Ovary (tissue), 9 donors: ENCODE results near the gene PDIA3. TPM values are rescaled to one million over a fixed set of nuclear protein-coding genes. Genes with fewer than 3 reads are reported as not detected.
A peak's percentile ranks its signal among the peaks of the same experiment; 100 is the strongest.

Experiments
- DNase-seq, 5 donors: peaks; one replicate each; pipeline ENCODE4 v3.0.0-alpha.2; 2019 to 2020
- H3K27ac ChIP-seq, 2 donors: fragments of 200-600 bp; one replicate each; pipeline versions ENCODE4 v1.5.1 to v1.8.0; 2019 to 2022
- H3K27me3 ChIP-seq: fragments of 200-600 bp; one replicate; pipeline ENCODE4 v1.8.0; 2022
- H3K36me3 ChIP-seq: fragments of 200-600 bp; sonication (generic); one replicate; pipeline ENCODE4 v1.5.1; 2019
- H3K4me1 ChIP-seq: one replicate; pipeline ENCODE4 v1.8.1; 2013; ENCODE audit warnings: mild to moderate bottlenecking, moderate library complexity; ENCODE audit not compliant: insufficient read depth
- H3K4me3 ChIP-seq: fragments of 200-600 bp; sonication (generic); one replicate; pipeline ENCODE4 v1.5.1; 2017
- H3K9me3 ChIP-seq, 2 donors: fragments of 200-600 bp in 1 of 2; sonication (generic) in 1 of 2; one replicate each; pipeline versions ENCODE4 v1.5.1 to v1.8.1; 2013 to 2019; ENCODE audit warnings: mild to moderate bottlenecking in 1 of 2, moderate library complexity in 1 of 2
- EP300 ChIP-seq: sonication (generic); formaldehyde crosslinking; IDR thresholded peaks from one replicate; pipeline ENCODE4 v1.6.1; 2017; ENCODE audit warnings: antibody characterized with exemption
- POLR2A ChIP-seq: fragments of 450-650 bp; IDR thresholded peaks from one replicate; pipeline ENCODE4 v1.6.1; 2017; ENCODE audit warnings: antibody characterized with exemption, mild to moderate bottlenecking, moderate library complexity
- WGBS, 3 donors: extraction: QIAGEN DNeasy Blood & Tissue Kit in 1 of 3; methylation state at CpG; one replicate each; pipeline versions ENCODE4 v1.1.5 to v1.1.7; 2013 to 2017; 5-methylcytosine and 5-hydroxymethylcytosine counted together
- intact Hi-C, 4 donors: fragments of 100-400 bp; cut with DNase I; formaldehyde crosslinking; loops; one replicate each; pipeline versions ENCODE4 v1.11.0 to v1.15.1; 2022 to 2023
- polyA plus RNA-seq, 2 donors: library from polyadenylated mRNA; stranded (reverse); fragments of 200-250 nt in 1 of 2; fragments of 350-450 nt in 1 of 2; fragmentation: Illumina TruSeq in 1 of 2; extraction: RNeasy Lipid Tissue Mini Kit (QIAGEN cat#74804) in 1 of 2; gene quantifications; one replicate each; pipeline ENCODE4 v1.2.3, GENCODE V29; 2013 to 2014
- total RNA-seq, 7 donors: library from RNA; depleted of rRNA in 2 of 7; stranded (reverse); fragments of >200 nt in 2 of 7; fragmentation: NEBNext Ultra II Directional in 3 of 7; extraction: Animal tissue kit (Norgen Biotek cat#: 25700) in 3 of 7; gene quantifications; one replicate each; pipeline versions ENCODE4 v1.1.0 to v1.2.4, GENCODE V29; 2016 to 2023
- TF ChIP-seq, protein P1 (sequence below), 3 donors: fragments of 450-650 bp in 2 of 3; fragments of 200-600 bp in 1 of 3; IDR thresholded peaks; one replicate each; pipeline versions ENCODE4 v1.5.1 to v1.8.0; 2016 to 2022; ENCODE audit warnings: antibody characterized with exemption in 3 of 3, mild to moderate bottlenecking in 1 of 3
- donor health status: DM: no; HTN: no; CAD: no; lungs with moderate emphysema.
- donor health status: DM: no; HTN: no; CAD: no.
- donor health status: Bipolar disorder and iron deficiency.
- donor health status: DM: yes; HTN: yes; CAD: no.
- donor health status: DM: no; HTN: no; CAD: no.
- donor health status: DM: yes; HTN: yes; CAD: no.

Gene PDIA3
- total and polyA plus RNA-seq, 9 donors = 56.9 to 711 (median 260) TPM

DNA sequence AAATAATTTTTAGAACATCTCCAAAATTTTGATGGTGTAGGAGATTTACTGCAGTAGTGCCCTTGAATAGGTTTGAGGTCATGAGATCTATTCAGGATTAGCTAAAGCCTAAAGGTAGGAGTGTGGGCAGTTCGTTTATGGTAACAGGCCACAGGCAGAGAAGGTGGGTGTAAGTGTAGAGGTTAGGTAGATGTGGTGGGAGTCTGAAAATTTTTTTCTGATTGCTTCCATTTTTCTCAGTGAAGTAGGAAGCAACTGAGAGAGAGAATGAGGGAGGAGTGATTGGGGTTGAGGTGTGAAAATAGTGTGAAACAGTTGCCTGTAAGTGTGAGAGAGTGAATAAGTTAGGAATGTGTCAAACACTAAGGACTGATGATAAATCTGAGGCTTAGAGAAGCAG, 32.8 kb downstream of the PDIA3 start:
- no peaks in the 10 kb centered on the region for H3K36me3 ChIP-seq
- DNase-seq = no peak
- H3K27me3 ChIP-seq = no peaks in the 10 kb centered on the region
- H3K4me3 ChIP-seq = no peak overlapping the region
- no peaks in the 10 kb centered on the region for H3K9me3 ChIP-seq
- peaks cover 1% of the 10 kb centered on the region for H3K4me1 ChIP-seq
- WGBS, 3 donors = 79 to 85% (median 80%) methylated on average over 1 of the region's 1 CpG
- no peak overlapping the region for H3K27ac ChIP-seq
- no peak for TF ChIP-seq EP300
- TF ChIP-seq, protein P1, sequence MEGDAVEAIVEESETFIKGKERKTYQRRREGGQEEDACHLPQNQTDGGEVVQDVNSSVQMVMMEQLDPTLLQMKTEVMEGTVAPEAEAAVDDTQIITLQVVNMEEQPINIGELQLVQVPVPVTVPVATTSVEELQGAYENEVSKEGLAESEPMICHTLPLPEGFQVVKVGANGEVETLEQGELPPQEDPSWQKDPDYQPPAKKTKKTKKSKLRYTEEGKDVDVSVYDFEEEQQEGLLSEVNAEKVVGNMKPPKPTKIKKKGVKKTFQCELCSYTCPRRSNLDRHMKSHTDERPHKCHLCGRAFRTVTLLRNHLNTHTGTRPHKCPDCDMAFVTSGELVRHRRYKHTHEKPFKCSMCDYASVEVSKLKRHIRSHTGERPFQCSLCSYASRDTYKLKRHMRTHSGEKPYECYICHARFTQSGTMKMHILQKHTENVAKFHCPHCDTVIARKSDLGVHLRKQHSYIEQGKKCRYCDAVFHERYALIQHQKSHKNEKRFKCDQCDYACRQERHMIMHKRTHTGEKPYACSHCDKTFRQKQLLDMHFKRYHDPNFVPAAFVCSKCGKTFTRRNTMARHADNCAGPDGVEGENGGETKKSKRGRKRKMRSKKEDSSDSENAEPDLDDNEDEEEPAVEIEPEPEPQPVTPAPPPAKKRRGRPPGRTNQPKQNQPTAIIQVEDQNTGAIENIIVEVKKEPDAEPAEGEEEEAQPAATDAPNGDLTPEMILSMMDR (IDR thresholded peaks at IDR 0.05) = no peak
- no peak for TF ChIP-seq POLR2A
- intact Hi-C loops = no loop called here

DNA sequence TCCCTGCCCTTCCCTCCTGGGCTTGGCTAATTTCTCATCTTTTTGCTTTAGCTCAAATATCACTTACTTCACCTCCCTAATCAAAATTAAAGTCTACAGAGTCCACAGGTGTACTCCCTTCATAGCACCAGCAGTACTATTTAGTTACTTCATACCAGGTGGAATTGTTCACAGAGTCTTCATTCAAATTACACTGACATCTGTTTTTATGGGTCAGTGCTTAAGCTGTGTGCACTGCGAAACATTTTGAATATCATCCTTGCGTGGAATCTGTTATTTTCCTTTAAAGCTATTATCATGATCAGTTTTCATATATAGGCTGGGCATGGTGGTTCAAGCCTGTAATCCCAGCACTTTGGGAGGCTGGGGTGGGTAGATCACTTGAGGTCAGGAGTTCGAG, 43.2 kb downstream of the PDIA3 start:
- H3K36me3 ChIP-seq = no peaks in the 10 kb centered on the region
- WGBS, 3 donors = 94 to 96% (median 96%) methylated on average over 3 of the region's 3 CpGs
- peaks cover 8% of the 10 kb centered on the region for H3K4me1 ChIP-seq
- no peaks in the 10 kb centered on the region for H3K9me3 ChIP-seq
- H3K4me3 ChIP-seq = no peak overlapping the region
- no peak overlapping the region for H3K27ac ChIP-seq
- TF ChIP-seq EP300 = no peak
- TF ChIP-seq, protein P1 (IDR thresholded peaks at IDR 0.05) = no peak
- TF ChIP-seq POLR2A = no peak
- intact Hi-C loops = no loop called here
- no peaks in the 10 kb centered on the region for H3K27me3 ChIP-seq
- no peak for DNase-seq

DNA sequence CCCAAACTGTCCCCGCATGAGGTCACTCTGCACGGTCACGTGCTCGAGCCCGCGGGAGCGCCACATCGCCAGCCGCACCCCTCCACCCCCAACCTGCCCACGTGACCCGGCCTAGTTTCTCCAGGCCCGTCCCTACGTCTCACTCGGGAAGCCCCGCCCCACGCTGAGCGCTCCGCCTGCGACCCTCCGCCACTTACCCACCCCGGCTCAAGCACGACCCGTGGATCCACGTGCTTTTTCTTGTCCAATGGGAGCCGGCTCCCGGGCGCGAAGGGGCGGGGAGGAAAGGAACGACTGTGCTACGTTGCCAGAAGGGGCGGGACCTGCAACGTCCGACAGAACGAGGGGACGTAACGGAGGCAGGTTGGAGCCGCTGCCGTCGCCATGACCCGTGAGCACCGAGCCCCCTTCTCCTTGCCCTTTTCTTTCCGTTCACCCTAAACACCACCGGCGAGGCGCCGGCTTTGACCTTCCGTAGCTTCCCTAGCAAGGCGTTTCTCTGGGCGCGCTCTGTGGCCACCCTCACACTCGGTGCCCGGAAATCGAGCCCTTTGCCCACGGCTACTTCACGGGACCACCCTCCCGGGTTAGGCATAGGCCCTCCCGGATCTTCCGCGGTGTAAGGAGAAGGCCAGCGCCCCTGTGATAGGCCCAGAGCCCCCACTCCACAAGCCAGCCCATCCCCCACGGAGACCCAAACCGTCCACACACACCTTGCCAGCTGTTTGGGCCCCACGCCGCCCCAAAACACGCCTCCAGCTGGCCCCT, 45.9 kb downstream of the PDIA3 start, which contains the start of gene SERF2:
SERF2 (plus strand) TSS at position 328 of the 768 bp plus-strand sequence; CDS start at position 385, 57 bp downstream.
- H3K4me1 ChIP-seq = peaks cover 10% of the 10 kb centered on the region
- H3K27ac ChIP-seq = peak within 1 kb of the TSS; percentile 72 to 91
- 0 to 1% (median 0%) methylated on average over 59 to 66 of the region's 66 CpGs for WGBS, 3 donors
- TF ChIP-seq POLR2A (peak; percentile 98), EP300 (peak; percentile 32)
- TF ChIP-seq, protein P1 (IDR thresholded peaks at IDR 0.05) = no peak
- no peaks in the 10 kb centered on the region for H3K9me3 ChIP-seq
- peak; percentile 100 for DNase-seq
- no peaks in the 10 kb centered on the region for H3K36me3 ChIP-seq
- intact Hi-C loops = no loop called here
- H3K4me3 ChIP-seq = peak within 1 kb of the TSS; percentile 94
- H3K27me3 ChIP-seq = no peaks in the 10 kb centered on the region

DNA sequence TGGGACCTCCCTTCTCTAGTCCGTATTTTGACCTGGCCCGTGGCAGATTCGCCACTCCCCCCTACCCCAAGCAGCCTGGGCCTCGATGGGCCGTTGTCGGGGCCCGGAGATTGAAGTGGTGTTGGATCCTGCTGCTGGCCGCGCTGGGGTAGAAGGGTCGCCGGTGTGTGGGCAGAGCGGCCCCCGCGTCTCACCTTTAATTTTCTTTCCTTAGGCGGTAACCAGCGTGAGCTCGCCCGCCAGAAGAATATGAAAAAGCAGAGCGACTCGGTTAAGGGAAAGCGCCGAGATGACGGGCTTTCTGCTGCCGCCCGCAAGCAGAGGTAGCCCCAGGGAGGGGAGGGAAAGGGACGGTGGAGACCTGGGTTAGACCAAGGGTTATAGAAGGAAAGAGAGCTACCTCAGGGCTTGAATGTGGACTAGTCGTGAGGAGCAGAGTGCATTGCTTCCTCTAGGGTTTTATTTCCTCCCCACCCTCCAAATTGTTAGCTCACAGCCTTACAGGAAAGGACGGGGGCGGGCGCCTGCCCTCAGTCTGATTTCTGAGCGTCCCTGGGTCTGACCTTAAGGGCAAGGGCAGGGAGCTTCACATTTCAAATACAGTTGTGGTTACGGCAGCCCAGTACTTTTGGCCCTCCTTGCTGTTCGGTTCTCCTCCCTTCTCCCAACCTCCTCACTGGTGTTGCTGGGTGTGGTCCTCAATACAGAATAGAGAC, 46.7 kb downstream of the PDIA3 start:
- Histone ChIP-seq H3K4me3 (peak overlapping the region; percentile 94), H3K4me1 (peaks cover 10% of the 10 kb centered on the region), H3K27me3 (no peaks in the 10 kb centered on the region), H3K9me3 (no peaks in the 10 kb centered on the region), H3K27ac (peak overlapping the region; percentile 54 to 91), H3K36me3 (no peaks in the 10 kb centered on the region)
- DNase-seq = peak in 3 of 5 donors; percentile 14 to 50 (median 36)
- intact Hi-C loops = no loop called here
- TF ChIP-seq EP300 = no peak
- TF ChIP-seq, protein P1 (IDR thresholded peaks at IDR 0.05) = no peak
- TF ChIP-seq POLR2A = no peak
- WGBS, 3 donors = 0 to 1% (median 1%) methylated on average over 33 of the region's 33 CpGs
